ENCODE data around the gene PRKAR2B. TPM values are rescaled to one million over a fixed set of nuclear protein-coding genes. Genes with fewer than 3 reads are reported as not detected.

Gene PRKAR2B
- total RNA-seq, 2 donors from 2014 or later, result 3.9 to 5.3 TPM

DNA sequence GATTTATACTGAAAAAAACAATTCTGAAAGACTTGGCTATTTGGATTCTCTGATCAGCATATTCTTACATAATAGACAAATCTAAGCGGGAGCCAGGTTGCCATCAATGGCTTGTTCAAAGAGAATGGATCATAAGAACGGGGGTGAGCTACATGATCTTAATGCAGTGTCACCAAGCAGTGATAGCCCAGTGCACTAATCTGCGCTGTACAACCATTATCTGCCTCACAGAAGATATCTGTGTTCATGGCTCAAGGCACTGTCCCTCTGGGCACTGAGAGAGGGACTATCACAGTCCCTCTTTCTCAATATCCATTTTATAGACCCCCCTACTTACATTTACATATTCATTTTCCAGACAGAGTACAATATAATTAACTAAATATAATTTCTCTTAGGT, 22.9 kb upstream of the PRKAR2B start:
- Histone ChIP-seq H3K27me3 (replicated peaks; ENCODE audit: insufficient read depth) (no peaks in the 10 kb centered on the region), H3K9me3 (no peaks in the 10 kb centered on the region), H3K4me1 (ENCODE audit: control insufficient read depth in 1 of 2, low read depth in 2 of 2) (no peaks in the 10 kb centered on the region), H3K4me3 (no peak overlapping the region), H3K27ac (no peak overlapping the region), H3K36me3 (no peaks in the 10 kb centered on the region)
- no peak for DNase-seq (ENCODE audit: low spot score)
- no peak for ATAC-seq (ENCODE audit: insufficient number of reproducible peaks, low FRiP score, low read depth)
- TF ChIP-seq, protein P1, sequence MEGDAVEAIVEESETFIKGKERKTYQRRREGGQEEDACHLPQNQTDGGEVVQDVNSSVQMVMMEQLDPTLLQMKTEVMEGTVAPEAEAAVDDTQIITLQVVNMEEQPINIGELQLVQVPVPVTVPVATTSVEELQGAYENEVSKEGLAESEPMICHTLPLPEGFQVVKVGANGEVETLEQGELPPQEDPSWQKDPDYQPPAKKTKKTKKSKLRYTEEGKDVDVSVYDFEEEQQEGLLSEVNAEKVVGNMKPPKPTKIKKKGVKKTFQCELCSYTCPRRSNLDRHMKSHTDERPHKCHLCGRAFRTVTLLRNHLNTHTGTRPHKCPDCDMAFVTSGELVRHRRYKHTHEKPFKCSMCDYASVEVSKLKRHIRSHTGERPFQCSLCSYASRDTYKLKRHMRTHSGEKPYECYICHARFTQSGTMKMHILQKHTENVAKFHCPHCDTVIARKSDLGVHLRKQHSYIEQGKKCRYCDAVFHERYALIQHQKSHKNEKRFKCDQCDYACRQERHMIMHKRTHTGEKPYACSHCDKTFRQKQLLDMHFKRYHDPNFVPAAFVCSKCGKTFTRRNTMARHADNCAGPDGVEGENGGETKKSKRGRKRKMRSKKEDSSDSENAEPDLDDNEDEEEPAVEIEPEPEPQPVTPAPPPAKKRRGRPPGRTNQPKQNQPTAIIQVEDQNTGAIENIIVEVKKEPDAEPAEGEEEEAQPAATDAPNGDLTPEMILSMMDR (IDR thresholded peaks at IDR 0.05), result no peak

DNA sequence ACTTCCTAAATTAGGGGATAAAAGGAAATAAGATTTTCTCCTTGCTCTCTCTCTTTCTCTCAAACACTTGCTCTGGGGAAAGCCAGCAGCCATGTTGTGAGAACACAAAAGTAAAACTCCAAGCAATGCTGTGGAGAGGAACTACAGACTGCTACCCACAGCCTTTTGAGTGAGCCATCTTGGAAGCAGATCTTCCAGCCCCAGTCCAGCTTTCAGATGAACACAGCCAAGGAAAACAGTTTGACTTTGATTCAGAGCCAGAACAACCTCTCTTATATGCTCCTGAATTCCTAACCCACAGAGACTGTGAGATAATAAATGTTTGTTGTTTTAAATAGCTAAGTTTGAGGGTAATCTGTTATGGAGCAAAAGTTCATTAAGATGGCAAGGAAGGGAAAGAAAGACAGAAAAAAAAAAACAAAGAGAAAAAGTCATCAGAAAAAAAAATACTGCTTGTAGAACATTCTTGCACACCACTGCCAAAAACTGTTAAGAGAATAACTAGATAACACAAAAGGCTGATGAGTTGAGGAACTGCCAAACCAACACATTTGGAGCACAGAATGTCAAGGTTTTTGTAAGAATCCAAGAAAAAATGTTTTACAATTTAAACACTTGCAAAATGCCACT, 20.9 kb upstream of the PRKAR2B start:
- DNase-seq (ENCODE audit: low spot score), result no peak
- no peak overlapping the region for H3K27ac ChIP-seq
- TF ChIP-seq, protein P1 (IDR thresholded peaks at IDR 0.05), result no peak

DNA sequence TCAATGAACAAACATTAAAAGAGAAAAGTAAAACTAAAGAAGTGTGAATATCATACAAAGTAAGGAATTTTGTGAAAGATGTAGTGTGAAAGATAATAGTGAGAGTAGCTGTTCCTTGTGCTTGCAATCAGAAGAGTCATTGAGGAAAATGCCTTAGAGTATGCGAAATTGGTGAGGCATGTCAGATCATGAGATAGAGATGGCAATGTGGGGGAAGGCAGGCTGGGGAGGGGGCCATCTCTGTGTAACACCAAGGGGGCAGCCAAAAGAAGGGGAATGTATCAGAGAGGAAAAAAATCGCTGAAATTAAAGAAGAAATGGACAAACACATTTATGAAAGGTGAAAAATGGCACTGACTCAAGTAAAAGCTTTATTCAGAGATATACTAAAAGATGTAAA, 19.6 kb upstream of the PRKAR2B start:
- no peak for DNase-seq (ENCODE audit: low spot score)
- H3K36me3 ChIP-seq, result no peaks in the 10 kb centered on the region
- ATAC-seq (ENCODE audit: insufficient number of reproducible peaks, low FRiP score, low read depth), result no peak

More for the DNA sequence above, 20.9 kb upstream of the PRKAR2B start:
- no peaks in the 10 kb centered on the region for H3K4me1 ChIP-seq (ENCODE audit: control insufficient read depth in 1 of 2, low read depth in 2 of 2)
- no peak for ATAC-seq (ENCODE audit: insufficient number of reproducible peaks, low FRiP score, low read depth)
- H3K36me3 ChIP-seq, result no peaks in the 10 kb centered on the region
- no peaks in the 10 kb centered on the region for H3K27me3 ChIP-seq (replicated peaks; ENCODE audit: insufficient read depth)
- no peak overlapping the region for H3K4me3 ChIP-seq
- H3K9me3 ChIP-seq, result no peaks in the 10 kb centered on the region

DNA sequence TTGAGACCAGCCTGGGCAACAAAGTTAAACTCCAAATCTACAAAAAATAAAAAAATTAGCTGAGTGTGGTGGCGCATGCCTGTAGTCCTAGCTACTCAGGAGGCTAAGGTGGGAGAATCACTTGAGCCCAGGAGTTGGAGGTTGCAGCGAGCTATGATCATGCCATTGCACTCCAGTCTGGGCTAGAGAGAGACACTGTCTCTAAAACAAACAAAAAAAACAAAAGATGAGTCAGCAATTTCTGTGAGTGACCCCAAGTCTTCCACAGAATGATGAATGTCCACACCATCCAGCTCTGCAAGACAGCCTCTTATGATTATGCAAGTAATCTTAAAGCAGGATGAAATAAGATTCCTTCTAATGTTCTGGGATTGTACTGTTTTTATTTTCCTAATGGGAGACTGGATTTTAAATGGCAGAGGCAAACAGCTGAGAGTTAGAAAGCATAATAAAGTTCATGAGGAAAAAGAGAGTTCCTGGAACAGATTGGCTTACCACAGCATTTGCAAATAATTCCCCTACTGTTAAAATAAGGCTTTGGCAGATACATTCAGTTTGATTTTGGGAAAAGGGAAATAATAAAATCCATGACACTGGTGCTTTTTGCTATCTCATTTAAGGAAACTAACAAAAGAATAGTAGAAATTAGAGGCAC, 18.9 kb upstream of the PRKAR2B start:
- ATAC-seq (ENCODE audit: insufficient number of reproducible peaks, low FRiP score, low read depth), result no peak
- Histone ChIP-seq H3K27me3 (replicated peaks; ENCODE audit: insufficient read depth) (no peaks in the 10 kb centered on the region), H3K4me3 (no peak overlapping the region), H3K4me1 (ENCODE audit: control insufficient read depth in 1 of 2, low read depth in 2 of 2) (no peaks in the 10 kb centered on the region), H3K36me3 (no peaks in the 10 kb centered on the region), H3K9me3 (no peaks in the 10 kb centered on the region), H3K27ac (no peak overlapping the region)
- no peak for DNase-seq (ENCODE audit: low spot score)
- TF ChIP-seq, protein P1 (IDR thresholded peaks at IDR 0.05), result no peak

More for the DNA sequence above, 19.6 kb upstream of the PRKAR2B start:
- no peak overlapping the region for H3K27ac ChIP-seq
- no peaks in the 10 kb centered on the region for H3K9me3 ChIP-seq
- TF ChIP-seq, protein P1 (IDR thresholded peaks at IDR 0.05), result no peak
- H3K4me1 ChIP-seq (ENCODE audit: control insufficient read depth in 1 of 2, low read depth in 2 of 2), result no peaks in the 10 kb centered on the region
- H3K4me3 ChIP-seq, result no peak overlapping the region
- no peaks in the 10 kb centered on the region for H3K27me3 ChIP-seq (replicated peaks; ENCODE audit: insufficient read depth)

DNA sequence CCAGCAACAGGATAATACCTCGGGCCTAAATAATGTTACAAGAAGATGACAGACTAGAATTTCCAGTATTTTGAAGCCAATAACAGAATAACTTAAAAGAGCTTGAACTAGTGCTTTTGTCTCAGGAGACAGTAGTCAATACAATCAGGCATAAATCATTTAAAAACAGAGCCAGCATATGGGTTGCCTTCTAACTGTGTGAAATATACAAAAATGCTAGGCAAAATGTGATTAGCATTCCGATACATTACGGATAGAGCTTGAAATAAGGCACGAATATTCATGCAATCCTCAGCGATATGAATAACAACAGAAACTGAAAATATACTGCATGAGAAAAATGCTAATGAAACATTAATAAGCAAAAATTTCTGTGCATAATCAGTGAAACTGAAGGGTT, 18.3 kb upstream of the PRKAR2B start:
- TF ChIP-seq, protein P1 (IDR thresholded peaks at IDR 0.05), result no peak
- no peaks in the 10 kb centered on the region for H3K36me3 ChIP-seq
- no peaks in the 10 kb centered on the region for H3K9me3 ChIP-seq
- H3K27ac ChIP-seq, result no peak overlapping the region
- no peaks in the 10 kb centered on the region for H3K27me3 ChIP-seq (replicated peaks; ENCODE audit: insufficient read depth)
- no peaks in the 10 kb centered on the region for H3K4me1 ChIP-seq (ENCODE audit: control insufficient read depth in 1 of 2, low read depth in 2 of 2)
- DNase-seq (ENCODE audit: low spot score) (no peak), ATAC-seq (ENCODE audit: insufficient number of reproducible peaks, low FRiP score, low read depth) (no peak)
- H3K4me3 ChIP-seq, result no peak overlapping the region
